HepG2 (cell line): ENCODE measurements around the gene HOXA6. TPM values are rescaled to one million over a fixed set of nuclear protein-coding genes. Genes with fewer than 3 reads are reported as not detected.

Experiments used
- FOXP1 ChIP-seq, 2 experiments: fragments of 450-650 bp in 1 of 2; IDR thresholded peaks; 2 replicates each; pipeline ENCODE4 v1.6.1; 2017 to 2018; ENCODE audit warnings: antibody characterized with exemption in 1 of 2
- KDM5B ChIP-seq: sonication (generic); formaldehyde crosslinking; IDR thresholded peaks from 2 replicates; pipeline ENCODE4 v1.4.0; 2020; ENCODE audit warnings: missing genetic modification reagents, mild to moderate bottlenecking, borderline replicate concordance
- NFYC ChIP-seq: IDR thresholded peaks from 2 replicates; pipeline ENCODE4 v1.6.1; 2016; ENCODE audit warnings: missing genetic modification reagents, missing compliant biosample characterization
- RARA ChIP-seq: IDR thresholded peaks from 2 replicates; pipeline ENCODE4 v1.6.1; 2016; ENCODE audit warnings: missing genetic modification reagents, missing compliant biosample characterization
- ZFYVE20 ChIP-seq: sonication (generic); formaldehyde crosslinking; IDR thresholded peaks from 2 replicates; pipeline ENCODE4 v1.8.0; 2023; ENCODE audit warnings: low read depth, mild to moderate bottlenecking, moderate library complexity, missing genetic modification reagents, borderline replicate concordance
- ZNF607 ChIP-seq: sonication (generic); formaldehyde crosslinking; IDR thresholded peaks from 2 replicates; pipeline ENCODE4 v1.5.1; 2020; ENCODE audit warnings: missing genetic modification reagents, mild to moderate bottlenecking, borderline replicate concordance
- polyA plus RNA-seq, 8 experiments: library from polyadenylated mRNA; depleted of rRNA in 3 of 8; stranded (reverse) in 7 of 8; unstranded in 1 of 8; fragments of >200 nt; fragmentation: Illumina TruSeq in 4 of 8; extraction: Trizol in 4 of 8; gene quantifications; 2 replicates each; pipeline versions ENCODE4 v1.2.1 to v1.2.3, GENCODE V29; 2011 to 2016; ENCODE audit warnings: low read depth in 4 of 8, missing spikeins in 1 of 8, mixed read lengths in 1 of 8; ENCODE audit not compliant: insufficient read depth in 1 of 8
- total RNA-seq, 5 experiments: library from RNA; depleted of rRNA; stranded (reverse); fragments of >200 nt; fragmentation: Illumina TruSeq; extraction: Trizol; gene quantifications; 2 replicates each; pipeline ENCODE4 v1.2.3, GENCODE V29; 2016; ENCODE audit warnings: low read depth in 1 of 5
- TF ChIP-seq, protein P1 (sequence below): sonication (generic); formaldehyde crosslinking; conservative IDR thresholded peaks from 2 replicates; pipeline ENCODE4 v1.8.0; 2022; ENCODE audit warnings: mild to moderate bottlenecking, moderate library complexity, missing genetic modification reagents
- TF ChIP-seq, protein P2 (sequence below): sonication (generic); formaldehyde crosslinking; IDR thresholded peaks from 2 replicates; pipeline ENCODE4 v1.8.1; 2022; ENCODE audit warnings: low read depth, mild to moderate bottlenecking, missing genetic modification reagents
- TF ChIP-seq, protein P3 (sequence below): sonication (generic); formaldehyde crosslinking; IDR thresholded peaks from 2 replicates; pipeline ENCODE4 v1.5.0; 2020; ENCODE audit warnings: missing genetic modification reagents, mild to moderate bottlenecking, borderline replicate concordance
- TF ChIP-seq, protein P4 (sequence below): sonication (generic); formaldehyde crosslinking; IDR thresholded peaks from 2 replicates; pipeline ENCODE4; 2020; ENCODE audit warnings: missing genetic modification reagents, mild to moderate bottlenecking, borderline replicate concordance

The HOXA6 gene
- total and polyA plus RNA-seq, 2 of the 13 experiments (the other 11 are each of a cell fraction or from before 2014, with no cell fraction given), result 1.3 to 1.5 TPM

DNA sequence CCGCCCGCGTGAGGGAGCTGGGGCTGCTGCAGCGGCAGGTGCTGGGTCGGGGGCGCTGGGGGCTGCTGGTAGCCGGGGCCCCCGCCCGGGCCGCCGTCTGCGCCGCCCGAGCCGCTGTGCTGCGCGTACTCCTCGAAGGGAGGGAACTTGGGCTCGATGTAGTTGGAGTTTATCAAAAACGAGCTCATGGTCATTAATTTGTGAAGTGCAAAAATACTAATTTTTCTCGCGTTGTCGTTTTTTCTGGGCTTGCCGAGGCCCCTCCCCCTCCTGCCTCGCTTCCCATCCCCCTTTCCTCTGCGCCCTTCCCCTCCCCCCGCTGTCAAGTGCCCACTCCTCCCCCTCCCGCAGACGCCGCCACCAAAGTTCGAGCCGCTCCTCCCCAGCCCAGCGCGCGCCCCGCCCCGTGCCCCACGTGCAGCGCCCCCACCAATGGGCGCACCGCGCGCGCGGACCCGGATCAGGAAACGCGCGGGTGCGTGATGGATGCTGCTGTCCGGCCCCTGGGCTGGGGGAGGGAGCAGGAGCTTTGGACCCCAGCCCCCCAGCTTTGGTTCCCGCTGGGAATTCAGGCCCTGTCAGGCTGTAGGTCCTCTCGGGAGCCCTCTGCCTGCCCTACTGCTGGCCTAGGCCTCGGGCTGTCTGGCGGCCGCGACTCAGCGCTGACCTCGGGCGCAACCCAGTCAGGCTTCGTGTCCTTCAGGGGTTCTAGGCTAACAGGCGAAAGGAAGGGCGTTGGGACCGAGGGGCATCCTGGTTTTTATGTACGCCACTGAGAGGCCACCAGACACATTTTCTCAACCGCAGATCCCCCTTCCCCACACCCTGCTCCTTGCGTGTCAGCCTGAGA, 16.8 kb downstream of the HOXA6 start, which contains the start of gene HOXA4 (continued):
- TF ChIP-seq RARA (peak; percentile 65), KDM5B (CRISPR knock-in tag) (peak; percentile 65; the same call in 1 of the 2 replicates), FOXP1 (IDR thresholded peaks at IDR 0.05) (no peak), FOXP1 (CRISPR knock-in tag; IDR thresholded peaks at IDR 0.05) (peak; percentile 26; the same call in 1 of the 2 replicates), ZNF607 (CRISPR knock-in tag) (no peak; the same call in 1 of the 2 replicates), ZFYVE20 (peak; percentile 49; the same call in 1 of the 2 replicates), NFYC (CRISPR knock-in tag) (peak; percentile 95)
- TF ChIP-seq, protein P1, sequence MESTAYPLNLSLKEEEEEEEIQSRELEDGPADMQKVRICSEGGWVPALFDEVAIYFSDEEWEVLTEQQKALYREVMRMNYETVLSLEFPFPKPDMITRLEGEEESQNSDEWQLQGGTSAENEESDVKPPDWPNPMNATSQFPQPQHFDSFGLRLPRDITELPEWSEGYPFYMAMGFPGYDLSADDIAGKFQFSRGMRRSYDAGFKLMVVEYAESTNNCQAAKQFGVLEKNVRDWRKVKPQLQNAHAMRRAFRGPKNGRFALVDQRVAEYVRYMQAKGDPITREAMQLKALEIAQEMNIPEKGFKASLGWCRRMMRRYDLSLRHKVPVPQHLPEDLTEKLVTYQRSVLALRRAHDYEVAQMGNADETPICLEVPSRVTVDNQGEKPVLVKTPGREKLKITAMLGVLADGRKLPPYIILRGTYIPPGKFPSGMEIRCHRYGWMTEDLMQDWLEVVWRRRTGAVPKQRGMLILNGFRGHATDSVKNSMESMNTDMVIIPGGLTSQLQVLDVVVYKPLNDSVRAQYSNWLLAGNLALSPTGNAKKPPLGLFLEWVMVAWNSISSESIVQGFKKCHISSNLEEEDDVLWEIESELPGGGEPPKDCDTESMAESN, result 0 out of 2 replicates have a peak, but pooled peaks have one; percentile 17
- TF ChIP-seq, protein P2, sequence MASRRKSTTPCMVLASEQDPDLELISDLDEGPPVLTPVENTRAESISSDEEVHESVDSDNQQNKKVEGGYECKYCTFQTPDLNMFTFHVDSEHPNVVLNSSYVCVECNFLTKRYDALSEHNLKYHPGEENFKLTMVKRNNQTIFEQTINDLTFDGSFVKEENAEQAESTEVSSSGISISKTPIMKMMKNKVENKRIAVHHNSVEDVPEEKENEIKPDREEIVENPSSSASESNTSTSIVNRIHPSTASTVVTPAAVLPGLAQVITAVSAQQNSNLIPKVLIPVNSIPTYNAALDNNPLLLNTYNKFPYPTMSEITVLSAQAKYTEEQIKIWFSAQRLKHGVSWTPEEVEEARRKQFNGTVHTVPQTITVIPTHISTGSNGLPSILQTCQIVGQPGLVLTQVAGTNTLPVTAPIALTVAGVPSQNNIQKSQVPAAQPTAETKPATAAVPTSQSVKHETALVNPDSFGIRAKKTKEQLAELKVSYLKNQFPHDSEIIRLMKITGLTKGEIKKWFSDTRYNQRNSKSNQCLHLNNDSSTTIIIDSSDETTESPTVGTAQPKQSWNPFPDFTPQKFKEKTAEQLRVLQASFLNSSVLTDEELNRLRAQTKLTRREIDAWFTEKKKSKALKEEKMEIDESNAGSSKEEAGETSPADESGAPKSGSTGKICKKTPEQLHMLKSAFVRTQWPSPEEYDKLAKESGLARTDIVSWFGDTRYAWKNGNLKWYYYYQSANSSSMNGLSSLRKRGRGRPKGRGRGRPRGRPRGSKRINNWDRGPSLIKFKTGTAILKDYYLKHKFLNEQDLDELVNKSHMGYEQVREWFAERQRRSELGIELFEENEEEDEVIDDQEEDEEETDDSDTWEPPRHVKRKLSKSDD (CRISPR knock-in tag), result peak; percentile 73
- TF ChIP-seq, protein P3, sequence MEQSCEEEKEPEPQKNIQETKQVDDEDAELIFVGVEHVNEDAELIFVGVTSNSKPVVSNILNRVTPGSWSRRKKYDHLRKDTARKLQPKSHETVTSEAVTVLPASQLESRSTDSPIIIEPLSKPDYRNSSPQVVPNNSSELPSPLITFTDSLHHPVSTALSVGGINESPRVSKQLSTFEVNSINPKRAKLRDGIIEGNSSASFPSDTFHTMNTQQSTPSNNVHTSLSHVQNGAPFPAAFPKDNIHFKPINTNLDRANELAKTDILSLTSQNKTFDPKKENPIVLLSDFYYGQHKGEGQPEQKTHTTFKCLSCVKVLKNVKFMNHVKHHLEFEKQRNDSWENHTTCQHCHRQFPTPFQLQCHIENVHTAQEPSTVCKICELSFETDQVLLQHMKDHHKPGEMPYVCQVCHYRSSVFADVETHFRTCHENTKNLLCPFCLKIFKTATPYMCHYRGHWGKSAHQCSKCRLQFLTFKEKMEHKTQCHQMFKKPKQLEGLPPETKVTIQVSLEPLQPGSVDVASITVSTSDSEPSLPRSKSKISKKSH (CRISPR knock-in tag), result peak; percentile 90
- TF ChIP-seq, protein P4, sequence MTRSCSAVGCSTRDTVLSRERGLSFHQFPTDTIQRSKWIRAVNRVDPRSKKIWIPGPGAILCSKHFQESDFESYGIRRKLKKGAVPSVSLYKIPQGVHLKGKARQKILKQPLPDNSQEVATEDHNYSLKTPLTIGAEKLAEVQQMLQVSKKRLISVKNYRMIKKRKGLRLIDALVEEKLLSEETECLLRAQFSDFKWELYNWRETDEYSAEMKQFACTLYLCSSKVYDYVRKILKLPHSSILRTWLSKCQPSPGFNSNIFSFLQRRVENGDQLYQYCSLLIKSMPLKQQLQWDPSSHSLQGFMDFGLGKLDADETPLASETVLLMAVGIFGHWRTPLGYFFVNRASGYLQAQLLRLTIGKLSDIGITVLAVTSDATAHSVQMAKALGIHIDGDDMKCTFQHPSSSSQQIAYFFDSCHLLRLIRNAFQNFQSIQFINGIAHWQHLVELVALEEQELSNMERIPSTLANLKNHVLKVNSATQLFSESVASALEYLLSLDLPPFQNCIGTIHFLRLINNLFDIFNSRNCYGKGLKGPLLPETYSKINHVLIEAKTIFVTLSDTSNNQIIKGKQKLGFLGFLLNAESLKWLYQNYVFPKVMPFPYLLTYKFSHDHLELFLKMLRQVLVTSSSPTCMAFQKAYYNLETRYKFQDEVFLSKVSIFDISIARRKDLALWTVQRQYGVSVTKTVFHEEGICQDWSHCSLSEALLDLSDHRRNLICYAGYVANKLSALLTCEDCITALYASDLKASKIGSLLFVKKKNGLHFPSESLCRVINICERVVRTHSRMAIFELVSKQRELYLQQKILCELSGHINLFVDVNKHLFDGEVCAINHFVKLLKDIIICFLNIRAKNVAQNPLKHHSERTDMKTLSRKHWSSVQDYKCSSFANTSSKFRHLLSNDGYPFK, result peak; percentile 80; the same call in 1 of the 2 replicates
